Upper lobe of left lung (tissue), 6 donors: ENCODE results near the gene DDAH1. TPM values are rescaled to one million over a fixed set of nuclear protein-coding genes. Genes with fewer than 3 reads are reported as not detected.

Experiments
- ATAC-seq, 2 donors: fragments of 200-7000 bp; cut with Tn5 transposase; one replicate each; pipeline ENCODE4 v1.9.1; 2022; ENCODE audit warnings: mild to moderate bottlenecking in 2 of 2, moderate library complexity in 2 of 2; ENCODE audit not compliant: low FRiP score in 2 of 2
- DNase-seq, 2 donors: peaks; one replicate each; pipeline ENCODE4 v3.0.0-alpha.2; 2019 to 2020
- H3K27ac ChIP-seq, 4 donors: fragments of 200-600 bp; sonication (generic); one replicate each; pipeline ENCODE4 v1.5.1; 2016 to 2019
- H3K27me3 ChIP-seq, 4 donors: fragments of 200-600 bp; sonication (generic); one replicate each; pipeline ENCODE4 v1.5.1; 2017 to 2019
- H3K36me3 ChIP-seq, 4 donors: fragments of 200-600 bp; sonication (generic); one replicate each; pipeline ENCODE4 v1.5.1; 2016 to 2019
- H3K4me1 ChIP-seq, 4 donors: fragments of 200-600 bp; sonication (generic); one replicate each; pipeline ENCODE4 v1.5.1; 2018 to 2019
- H3K4me3 ChIP-seq, 4 donors: fragments of 200-600 bp; sonication (generic); one replicate each; pipeline ENCODE4 v1.5.1; 2017 to 2019; ENCODE audit warnings: mild to moderate bottlenecking in 2 of 4, moderate library complexity in 1 of 4
- H3K9me3 ChIP-seq, 4 donors: fragments of 200-600 bp; sonication (generic); one replicate each; pipeline ENCODE4 v1.5.1; 2018 to 2019
- EP300 ChIP-seq, 4 donors: sonication (generic); formaldehyde crosslinking; IDR thresholded peaks; one replicate each; pipeline ENCODE4 v1.5.1; 2017; ENCODE audit warnings: antibody characterized with exemption in 4 of 4, control low read depth in 2 of 4
- POLR2A ChIP-seq, 4 donors: fragments of 450-650 bp; IDR thresholded peaks; one replicate each; pipeline ENCODE4 v1.5.1; 2016 to 2017; ENCODE audit warnings: antibody characterized with exemption in 4 of 4, mild to moderate bottlenecking in 2 of 4
- POLR2AphosphoS5 ChIP-seq, 2 donors: sonication (generic); formaldehyde crosslinking; IDR thresholded peaks; one replicate each; pipeline ENCODE4 v1.5.1; 2017; ENCODE audit warnings: antibody characterized with exemption in 2 of 2
- WGBS, 2 donors: methylation state at CpG; one replicate each; pipeline ENCODE4 v1.1.5; 2017 to 2018; 5-methylcytosine and 5-hydroxymethylcytosine counted together
- total RNA-seq, 6 donors: library from RNA; depleted of rRNA in 4 of 6; stranded (reverse); fragments of >200 nt in 4 of 6; gene quantifications; one replicate each; pipeline versions ENCODE4 v1.1.0 to v1.2.1, GENCODE V29; 2016 to 2021
- TF ChIP-seq, protein P1 (sequence below), 6 experiments: fragments of 450-650 bp in 4 of 6; fragments of 200-600 bp in 2 of 6; sonication (generic) in 2 of 6; IDR thresholded peaks; one replicate each; pipeline ENCODE4 v1.5.1; 2016 to 2019; ENCODE audit warnings: antibody characterized with exemption in 6 of 6
- donor health status: DM: no; HTN: no; CAD: no; lungs with moderate emphysema.
- donor health status: DM: no; HTN: yes; CAD: no; lungs with severe emphysema.

Gene DDAH1
- total RNA-seq, 6 donors from 2014 or later, result 24.1 to 78.8 (median 52.6) TPM

DNA sequence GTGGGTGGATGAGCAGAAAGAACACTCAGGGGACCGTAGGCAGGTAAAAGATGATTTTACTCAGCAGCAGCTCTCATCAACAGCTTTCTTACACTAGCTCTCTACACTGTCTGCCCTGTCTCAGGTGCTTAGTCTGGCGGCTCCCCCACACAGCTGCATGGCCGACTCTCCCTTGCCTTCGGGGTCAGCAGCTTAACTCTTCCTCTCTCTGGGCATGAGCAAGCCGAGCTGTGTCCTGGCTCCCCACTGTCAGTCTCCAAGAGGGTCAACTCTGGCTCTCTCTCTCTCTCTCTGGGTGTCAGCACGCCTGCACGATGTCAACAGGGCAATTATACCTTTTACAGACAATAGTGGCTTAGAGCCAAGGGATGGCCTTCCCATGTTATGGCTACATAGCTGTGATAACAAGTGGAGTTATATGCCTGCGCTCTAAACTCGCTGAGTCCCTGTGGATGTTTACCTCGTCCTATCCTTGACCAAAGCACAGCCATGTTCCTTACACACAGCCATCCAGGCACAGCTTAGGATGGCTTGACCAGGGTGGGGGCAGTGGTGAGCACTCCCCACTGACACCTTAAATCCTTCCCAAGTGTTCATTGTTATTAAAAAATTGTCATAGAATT, 185.4 kb downstream of the DDAH1 start:
- H3K36me3 ChIP-seq, result no peaks in the 10 kb centered on the region
- peaks cover 10 to 22% (median 14%) of the 10 kb centered on the region in 4 donors for H3K4me1 ChIP-seq
- ATAC-seq (no peak), DNase-seq (no peak)
- 69 to 75% methylated on average over 10 of the region's 10 CpGs for WGBS, 2 donors
- no peaks in the 10 kb centered on the region for H3K27me3 ChIP-seq
- no peaks in the 10 kb centered on the region for H3K9me3 ChIP-seq
- no peak for TF ChIP-seq POLR2A (IDR thresholded peaks at IDR 0.05)
- TF ChIP-seq POLR2AphosphoS5 (IDR thresholded peaks at IDR 0.05), result no peak
- TF ChIP-seq, protein P1, sequence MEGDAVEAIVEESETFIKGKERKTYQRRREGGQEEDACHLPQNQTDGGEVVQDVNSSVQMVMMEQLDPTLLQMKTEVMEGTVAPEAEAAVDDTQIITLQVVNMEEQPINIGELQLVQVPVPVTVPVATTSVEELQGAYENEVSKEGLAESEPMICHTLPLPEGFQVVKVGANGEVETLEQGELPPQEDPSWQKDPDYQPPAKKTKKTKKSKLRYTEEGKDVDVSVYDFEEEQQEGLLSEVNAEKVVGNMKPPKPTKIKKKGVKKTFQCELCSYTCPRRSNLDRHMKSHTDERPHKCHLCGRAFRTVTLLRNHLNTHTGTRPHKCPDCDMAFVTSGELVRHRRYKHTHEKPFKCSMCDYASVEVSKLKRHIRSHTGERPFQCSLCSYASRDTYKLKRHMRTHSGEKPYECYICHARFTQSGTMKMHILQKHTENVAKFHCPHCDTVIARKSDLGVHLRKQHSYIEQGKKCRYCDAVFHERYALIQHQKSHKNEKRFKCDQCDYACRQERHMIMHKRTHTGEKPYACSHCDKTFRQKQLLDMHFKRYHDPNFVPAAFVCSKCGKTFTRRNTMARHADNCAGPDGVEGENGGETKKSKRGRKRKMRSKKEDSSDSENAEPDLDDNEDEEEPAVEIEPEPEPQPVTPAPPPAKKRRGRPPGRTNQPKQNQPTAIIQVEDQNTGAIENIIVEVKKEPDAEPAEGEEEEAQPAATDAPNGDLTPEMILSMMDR (IDR thresholded peaks at IDR 0.05), result no peak
- TF ChIP-seq EP300 (IDR thresholded peaks at IDR 0.05), result no peak
- H3K4me3 ChIP-seq, result no peak overlapping the region
- H3K27ac ChIP-seq, result peak overlapping the region; percentile 39 to 74 (median 67)

DNA sequence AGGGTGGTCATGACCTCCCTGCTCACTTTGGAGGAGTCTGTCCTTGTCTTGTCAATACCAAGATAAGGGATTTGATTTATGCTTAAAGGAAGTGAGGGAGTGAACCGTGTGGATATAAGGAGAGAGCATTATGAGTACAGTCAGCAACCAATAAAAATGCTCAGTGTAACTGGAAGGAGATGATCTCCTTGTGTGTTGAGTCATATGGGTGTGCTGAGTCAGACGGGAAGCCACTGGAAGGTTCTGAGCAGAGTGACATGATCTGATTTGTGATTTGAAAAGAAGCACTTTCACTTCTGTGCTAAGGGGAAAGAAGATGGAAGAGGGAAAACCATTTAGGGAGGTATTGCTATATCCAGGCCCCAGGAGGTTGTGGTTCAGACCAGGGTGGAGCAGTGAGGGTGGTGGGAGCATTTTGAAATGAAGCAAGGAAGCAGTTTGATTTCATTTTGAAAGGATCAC, 186.1 kb downstream of the DDAH1 start:
- Histone ChIP-seq H3K4me3 (no peak overlapping the region), H3K27ac (peak overlapping the region; percentile 39 to 74 (median 67))
- WGBS, 2 donors, result 14 to 20% methylated on average over 2 of the region's 2 CpGs

DNA sequence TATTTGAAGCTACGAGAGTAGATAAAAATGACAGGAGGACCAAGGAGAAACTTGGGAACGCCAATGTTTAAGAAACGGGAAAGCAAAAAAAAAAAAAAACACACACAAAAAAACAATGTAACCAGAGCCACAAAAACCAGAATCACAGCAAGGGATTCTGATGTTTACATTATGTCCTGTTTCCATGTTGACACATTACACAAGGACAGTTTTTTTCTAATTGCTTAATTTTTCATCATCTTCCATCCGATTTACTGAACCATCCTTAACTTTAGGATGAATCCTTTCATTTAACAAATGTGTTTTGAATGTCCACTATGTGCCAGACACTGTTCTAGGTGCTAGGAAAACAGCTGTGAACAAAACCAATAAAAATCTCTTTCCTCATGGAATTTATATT, 187.2 kb downstream of the DDAH1 start:
- H3K4me1 ChIP-seq, result peaks cover 23 to 39% (median 28%) of the 10 kb centered on the region in 4 donors
- ATAC-seq (no peak), DNase-seq (no peak)
- peak overlapping the region in 2 of 4 donors; percentile 74 to 97 for H3K27ac ChIP-seq
- H3K27me3 ChIP-seq, result no peaks in the 10 kb centered on the region
- no peak for TF ChIP-seq EP300 (IDR thresholded peaks at IDR 0.05)
- TF ChIP-seq, protein P1 (IDR thresholded peaks at IDR 0.05), result no peak
- TF ChIP-seq POLR2A (IDR thresholded peaks at IDR 0.05), result no peak
- no peak for TF ChIP-seq POLR2AphosphoS5 (IDR thresholded peaks at IDR 0.05)
- no peaks in the 10 kb centered on the region for H3K36me3 ChIP-seq
- no peak overlapping the region for H3K4me3 ChIP-seq
- WGBS, 2 donors, result 86 to 88% methylated on average over 4 of the region's 4 CpGs
- H3K9me3 ChIP-seq, result no peaks in the 10 kb centered on the region

More for the DNA sequence above, 186.1 kb downstream of the DDAH1 start:
- Histone ChIP-seq H3K36me3 (no peaks in the 10 kb centered on the region), H3K9me3 (no peaks in the 10 kb centered on the region), H3K27me3 (no peaks in the 10 kb centered on the region), H3K4me1 (peaks cover 17 to 28% (median 20%) of the 10 kb centered on the region in 4 donors)
- TF ChIP-seq, protein P1 (IDR thresholded peaks at IDR 0.05), result no peak
- TF ChIP-seq EP300 (IDR thresholded peaks at IDR 0.05) (peak in 2 of 4 donors; percentile 24 to 48), POLR2A (IDR thresholded peaks at IDR 0.05) (no peak), POLR2AphosphoS5 (IDR thresholded peaks at IDR 0.05) (peak; percentile 61 to 63)
- ATAC-seq (peak in 1 of 2 donors; percentile 31), DNase-seq (peak in 1 of 2 donors; percentile 64)

DNA sequence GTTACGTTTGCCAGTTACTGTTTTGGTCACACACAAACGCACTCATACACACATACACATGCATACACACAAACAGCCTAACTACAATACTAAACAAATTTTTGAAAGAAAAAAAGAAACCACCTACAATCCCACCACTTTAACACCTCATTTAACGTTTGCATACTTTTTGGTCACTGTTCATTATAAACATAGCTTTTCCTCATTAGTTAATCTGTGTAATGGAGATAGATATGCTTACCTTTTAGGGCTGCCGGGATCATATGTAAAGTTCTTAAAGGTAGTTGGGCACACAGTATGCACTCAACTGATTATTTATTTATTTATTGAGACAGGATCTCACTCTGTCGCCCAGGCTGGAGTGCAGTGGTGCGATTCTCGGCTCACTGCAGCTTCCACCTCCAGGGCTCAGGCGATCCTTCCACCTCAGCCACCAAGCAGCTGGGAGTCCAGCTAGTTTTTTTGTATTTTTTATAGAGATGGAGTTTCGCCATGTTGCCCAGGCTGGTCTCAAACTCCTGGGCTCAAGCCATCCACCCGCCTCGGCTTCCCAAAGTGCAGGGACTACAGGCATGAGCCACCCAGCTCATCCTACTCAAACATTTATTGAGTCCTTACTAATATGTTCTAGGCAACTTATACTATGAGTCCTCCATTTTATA, 187.8 kb downstream of the DDAH1 start:
- peaks cover 28 to 39% (median 28%) of the 10 kb centered on the region in 4 donors for H3K4me1 ChIP-seq
- no peaks in the 10 kb centered on the region for H3K9me3 ChIP-seq
- H3K4me3 ChIP-seq, result peak overlapping the region in 3 of 4 donors; percentile 74 to 93 (median 76)
- ATAC-seq (no peak), DNase-seq (no peak)
- TF ChIP-seq POLR2A (IDR thresholded peaks at IDR 0.05), result peak in 1 of 4 donors; percentile 25
- TF ChIP-seq, protein P1 (IDR thresholded peaks at IDR 0.05), result no peak
- H3K27ac ChIP-seq, result peak overlapping the region; percentile 93 to 100 (median 98)
- WGBS, 2 donors, result 56 to 62% methylated on average over 11 of the region's 11 CpGs
- peaks cover 0 to 5% (median 0%) of the 10 kb centered on the region in 4 donors for H3K36me3 ChIP-seq
- H3K27me3 ChIP-seq, result no peaks in the 10 kb centered on the region
